GM12878 (cell line): ENCODE results near the gene FAM234B. TPM values are rescaled to one million over a fixed set of nuclear protein-coding genes. Genes with fewer than 3 reads are reported as not detected.

Experiments used
- ATAC-seq: fragments of 200-7000 bp; cut with Tn5 transposase; 3 replicates; pipeline ENCODE4 v1.9.1; 2020; ENCODE audit warnings: mild to moderate bottlenecking, moderate library complexity
- BruUV-seq: library from RNA; stranded (reverse); fragments of 400-500 nt; replicated peaks from 2 replicates; lab custom pipeline; 2021; lab: Mats Ljungman, UMichigan
- CTCF ChIA-PET: fragments of 300-600 bp; sonication (Branson Sonifier 250); formaldehyde crosslinking; extraction: SDS; loops from one replicate; lab custom pipeline; 2021; ENCODE audit warnings: inconsistent platforms; lab: Yijun Ruan, JAX
- POLR2A ChIA-PET: fragments of 350-600 bp; formaldehyde crosslinking; extraction: SDS; loops from one replicate; lab custom pipeline; 2021; ENCODE audit warnings: inconsistent platforms; lab: Charles Lee
- RAD21 ChIA-PET: fragments of 300-600 bp; sonication (Branson Sonifier 250); formaldehyde crosslinking; loops from one replicate; lab custom pipeline; 2023; ENCODE audit warnings: antibody characterized with exemption; ENCODE audit not compliant: unreplicated experiment; lab: Charles Lee
- SMC1A ChIA-PET: fragments of 300-600 bp; sonication (Branson Sonifier 250); formaldehyde crosslinking; loops from one replicate; lab custom pipeline; 2023; ENCODE audit not compliant: unreplicated experiment, uncharacterized antibody; lab: Charles Lee
- DNase-seq: peaks from one replicate; pipeline ENCODE4 v3.0.0-alpha.2; 2011; ENCODE audit warnings: low read depth, low spot score
- FAIRE-seq: peaks from 3 replicates; lab custom pipeline; 2011; peaks lifted over from hg19 to GRCh38; lab: Jason Lieb, UNC
- H2AFZ ChIP-seq: 2 replicates; pipeline ENCODE4 v1.6.0; 2011; ENCODE audit warnings: low read depth, low read length, control low read depth; ENCODE audit not compliant: control insufficient read depth
- H3K27ac ChIP-seq: 2 replicates; pipeline ENCODE4 v1.5.1; 2011; ENCODE audit warnings: control low read depth; ENCODE audit not compliant: control insufficient read depth, insufficient read depth
- H3K27me3 ChIP-seq, 2 experiments: replicated peaks in 1 of 2; 2 replicates each; pipeline versions ENCODE4 v1.6.0 to v1.6.1; 2011; ENCODE audit warnings: low read length in 1 of 2; ENCODE audit not compliant: control insufficient read depth in 2 of 2, insufficient read depth in 2 of 2
- H3K36me3 ChIP-seq, 2 experiments: 2 replicates each; pipeline ENCODE4 v1.5.1; 2011; ENCODE audit warnings: low read length in 1 of 2; ENCODE audit not compliant: control insufficient read depth in 2 of 2, insufficient read depth in 2 of 2
- H3K4me1 ChIP-seq: 2 replicates; pipeline ENCODE4 v1.6.1; 2011; ENCODE audit warnings: mild to moderate bottlenecking, low read length, moderate library complexity, mixed read lengths; ENCODE audit not compliant: control insufficient read depth, insufficient read depth
- H3K4me2 ChIP-seq: 2 replicates; pipeline ENCODE4 v1.6.0; 2011; ENCODE audit warnings: control low read depth; ENCODE audit not compliant: control insufficient read depth, insufficient read depth
- H3K4me3 ChIP-seq: fragments of 200-600 bp; sonication (generic); 2 replicates; pipeline ENCODE4 v1.5.1; 2016
- H3K79me2 ChIP-seq: 2 replicates; pipeline ENCODE4 v1.6.0; 2011; ENCODE audit warnings: low read length; ENCODE audit not compliant: control insufficient read depth, insufficient read depth
- H3K9ac ChIP-seq: 2 replicates; pipeline ENCODE4 v1.8.0; 2011; ENCODE audit warnings: low read length, control low read depth, mixed read lengths; ENCODE audit not compliant: control insufficient read depth, insufficient read depth
- H3K9me3 ChIP-seq: replicated peaks from 3 replicates; pipeline ENCODE4 v1.5.1; 2011; ENCODE audit warnings: mild to moderate bottlenecking, low read length; ENCODE audit not compliant: control insufficient read depth, insufficient read depth
- H4K20me1 ChIP-seq: 2 replicates; pipeline ENCODE4 v1.6.0; 2011; ENCODE audit not compliant: control insufficient read depth, insufficient read depth
- CEBPB ChIP-seq, 2 experiments: fragments of 150-350 bp in 1 of 2; IDR thresholded peaks; 2 replicates each; pipeline ENCODE4 v1.6.1; 2012 to 2014; ENCODE audit warnings: low read depth in 2 of 2, low read length in 2 of 2, borderline replicate concordance in 1 of 2, inconsistent platforms in 1 of 2
- CHD2 ChIP-seq: IDR thresholded peaks from 2 replicates; pipeline ENCODE4 v1.6.1; 2011; ENCODE audit warnings: low read depth, low read length, improper control_type of control experiment, borderline replicate concordance
- HCFC1 ChIP-seq: fragments of 150-350 bp; IDR thresholded peaks from 2 replicates; pipeline ENCODE4 v1.6.1; 2014; ENCODE audit warnings: low read length
- HDAC2 ChIP-seq: fragments of 200-600 bp; sonication (generic); IDR thresholded peaks from 2 replicates; pipeline ENCODE4 v1.6.1; 2017
- HSF1 ChIP-seq: fragments of 150-350 bp; IDR thresholded peaks from 2 replicates; pipeline ENCODE4 v1.6.1; 2014; ENCODE audit warnings: mild to moderate bottlenecking, low read depth, low read length
- MAX ChIP-seq: IDR thresholded peaks from 2 replicates; pipeline ENCODE4 v1.6.1; 2012; ENCODE audit warnings: low read depth, low read length, improper control_type of control experiment
- MTA3 ChIP-seq: IDR thresholded peaks from 2 replicates; pipeline ENCODE4 v1.6.1; 2012; ENCODE audit warnings: low read length, inconsistent platforms, borderline replicate concordance
- NBN ChIP-seq: fragments of 450-650 bp; IDR thresholded peaks from 2 replicates; pipeline ENCODE4 v1.6.1; 2016
- NFYB ChIP-seq: IDR thresholded peaks from 2 replicates; pipeline ENCODE4 v1.6.1; 2011; ENCODE audit warnings: low read depth, mild to moderate bottlenecking, low read length, improper control_type of control experiment, moderate library complexity; ENCODE audit not compliant: insufficient read depth
- NR2F1 ChIP-seq: fragments of 450-650 bp; conservative IDR thresholded peaks from 2 replicates; pipeline ENCODE4 v1.6.1; 2017; ENCODE audit warnings: mild to moderate bottlenecking
- POLR2A ChIP-seq: IDR thresholded peaks from 2 replicates; pipeline ENCODE4 v1.6.1; 2011; ENCODE audit warnings: low read depth, mild to moderate bottlenecking, low read length
- RAD51 ChIP-seq: fragments of 450-650 bp; IDR thresholded peaks from 2 replicates; pipeline ENCODE4 v1.6.1; 2016; ENCODE audit warnings: moderate library complexity, mild to moderate bottlenecking, inconsistent platforms
- RELA ChIP-seq: fragments of 450-650 bp; IDR thresholded peaks from 2 replicates; pipeline ENCODE4 v1.8.0; 2014; ENCODE audit warnings: borderline replicate concordance; ENCODE audit not compliant: partially characterized antibody
- SREBF2 ChIP-seq: IDR thresholded peaks from 2 replicates; pipeline ENCODE4 v1.6.1; 2012; ENCODE audit warnings: mild to moderate bottlenecking, low read length
- USF1 ChIP-seq: IDR thresholded peaks from 2 replicates; pipeline ENCODE4 v1.6.1; 2011; ENCODE audit warnings: borderline replicate concordance, low read depth, mild to moderate bottlenecking, moderate library complexity, mixed read lengths, low read length; ENCODE audit not compliant: insufficient read depth; ENCODE audit errors: extremely low read length
- WRNIP1 ChIP-seq: IDR thresholded peaks from 2 replicates; pipeline ENCODE4 v1.6.1; 2011; ENCODE audit warnings: low read depth, low read length, improper control_type of control experiment, borderline replicate concordance
- ZSCAN29 ChIP-seq: fragments of 450-650 bp; IDR thresholded peaks from 2 replicates; pipeline ENCODE4 v1.6.1; 2017; ENCODE audit warnings: mild to moderate bottlenecking, moderate library complexity
- WGBS: methylation state at CpG from one replicate; pipeline ENCODE4 v1.1.6; 2016; ENCODE audit warnings: low lambda C conversion rate; ENCODE audit not compliant: insufficient replicate concordance, insufficient coverage; ENCODE audit errors: missing lambda C conversion rate; 5-methylcytosine and 5-hydroxymethylcytosine counted together
- in situ Hi-C: fragments of 300-500 bp; cut with MboI; formaldehyde crosslinking; loops from 9 replicates; pipeline ENCODE4 v1.14.3; 2018; ENCODE audit warnings: mixed read lengths
- intact Hi-C: fragments of 100-400 bp; cut with micrococcal nuclease; formaldehyde crosslinking; loops from one replicate; pipeline ENCODE4 v1.14.2; 2022; ENCODE audit not compliant: unreplicated experiment
- polyA plus RNA-seq, 11 experiments: library from polyadenylated mRNA; depleted of rRNA in 4 of 11; unstranded in 6 of 11; stranded (reverse) in 5 of 11; fragments of >200 nt; fragmentation: Nextera tagmentation in 4 of 11; fragmentation: Illumina TruSeq in 1 of 11; extraction: Ambion mirVana in 4 of 11; extraction: Trizol in 1 of 11; gene quantifications; 1 replicate in 1 of 11; 2 replicates in 10 of 11; pipeline versions ENCODE4 v1.2.1 to v1.2.3, GENCODE V29; 2011 to 2016; ENCODE audit warnings: inconsistent platforms in 2 of 11, missing spikeins in 2 of 11, low read depth in 1 of 11
- total RNA-seq, 4 experiments: library from RNA; depleted of rRNA in 3 of 4; stranded (reverse); fragments of >200 nt in 3 of 4; fragmentation: Illumina TruSeq in 1 of 4; extraction: Trizol in 1 of 4; gene quantifications; 2 replicates each; pipeline versions ENCODE4 v1.2.1 to v1.2.3, GENCODE V29; 2013 to 2021
- TF ChIP-seq, protein P1 (sequence below): fragments of 450-650 bp; IDR thresholded peaks from 2 replicates; pipeline ENCODE4 v1.6.1; 2017; ENCODE audit warnings: low read depth, mild to moderate bottlenecking, moderate library complexity

FAM234B gene
- total and polyA plus RNA-seq, 10 of the 15 experiments (the other 5 are each of a cell fraction or from before 2014, with no cell fraction given), result 0.09 to 2.8 (median 0.18) TPM

DNA sequence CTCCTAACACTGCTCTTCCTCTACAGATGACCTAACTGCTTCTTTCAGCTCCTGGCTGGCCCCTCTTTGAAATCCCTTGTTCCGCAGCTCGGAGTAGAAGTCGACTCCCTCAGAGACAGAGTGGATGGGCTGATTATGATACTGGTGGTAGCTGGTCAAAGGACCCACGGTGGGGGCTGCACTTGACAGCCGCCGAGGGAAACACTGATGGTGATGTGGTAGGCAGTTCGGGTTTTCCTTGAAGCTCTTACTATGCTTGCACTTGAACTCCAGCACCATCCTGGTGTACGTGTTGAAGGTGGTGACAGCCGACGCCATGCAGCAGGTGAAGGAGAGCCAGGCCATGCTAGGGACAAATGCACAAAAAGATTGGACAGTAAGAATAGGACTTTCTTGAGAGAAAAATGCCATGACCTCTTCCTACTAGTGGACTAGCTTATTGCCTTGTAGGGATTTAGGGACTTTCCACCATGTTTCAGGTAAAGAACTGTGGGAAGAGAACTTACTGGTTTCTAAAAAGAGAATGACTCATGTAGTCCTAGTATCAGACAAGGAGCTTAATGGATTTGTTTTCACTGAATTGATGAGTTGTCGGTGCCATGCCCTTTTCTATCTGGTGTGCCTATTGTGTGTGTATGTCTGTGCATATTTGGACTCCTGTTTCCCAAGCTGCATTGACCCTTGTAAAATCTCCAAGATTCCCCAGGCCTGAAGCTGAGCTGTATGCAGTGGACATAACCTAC, 40.9 kb downstream of the FAM234B start:
- Histone ChIP-seq H3K36me3 (no peaks in the 10 kb centered on the region), H3K9me3 (no peaks in the 10 kb centered on the region; the same call in 2 of the 3 replicates), H2AFZ (no peak overlapping the region), H3K79me2 (no peaks in the 10 kb centered on the region), H3K4me3 (no peak overlapping the region), H3K4me1 (peaks cover 7% of the 10 kb centered on the region; the same call in 1 of the 2 replicates), H3K4me2 (no peak overlapping the region), H3K9ac (no peak overlapping the region), H3K27ac (no peak overlapping the region), H3K27me3 (no peaks in the 10 kb centered on the region; a peak in 1 of 4 replicates), H4K20me1 (no peaks in the 10 kb centered on the region)
- in situ Hi-C loops, result no loop called here
- no TSS peak for BruUV-seq
- POLR2A ChIA-PET, result no interaction called here
- CTCF ChIA-PET, result no interaction called here
- DNase-seq (no peak), ATAC-seq (no peak), FAIRE-seq (no peak)
- SMC1A ChIA-PET, result no interaction called here
- 77% methylated on average over 11 of the region's 11 CpGs for WGBS
- no peak for TF ChIP-seq CHD2
- TF ChIP-seq MTA3, result no peak
- no peak for TF ChIP-seq CEBPB (IDR thresholded peaks at IDR 0.05; ENCODE audit: borderline replicate concordance in 1 of 2, low read depth in 2 of 2, low read length in 2 of 2)
- TF ChIP-seq HDAC2, result no peak
- TF ChIP-seq ZSCAN29, result no peak
- TF ChIP-seq RELA, result no peak
- no peak for TF ChIP-seq RAD51
- TF ChIP-seq, protein P1, sequence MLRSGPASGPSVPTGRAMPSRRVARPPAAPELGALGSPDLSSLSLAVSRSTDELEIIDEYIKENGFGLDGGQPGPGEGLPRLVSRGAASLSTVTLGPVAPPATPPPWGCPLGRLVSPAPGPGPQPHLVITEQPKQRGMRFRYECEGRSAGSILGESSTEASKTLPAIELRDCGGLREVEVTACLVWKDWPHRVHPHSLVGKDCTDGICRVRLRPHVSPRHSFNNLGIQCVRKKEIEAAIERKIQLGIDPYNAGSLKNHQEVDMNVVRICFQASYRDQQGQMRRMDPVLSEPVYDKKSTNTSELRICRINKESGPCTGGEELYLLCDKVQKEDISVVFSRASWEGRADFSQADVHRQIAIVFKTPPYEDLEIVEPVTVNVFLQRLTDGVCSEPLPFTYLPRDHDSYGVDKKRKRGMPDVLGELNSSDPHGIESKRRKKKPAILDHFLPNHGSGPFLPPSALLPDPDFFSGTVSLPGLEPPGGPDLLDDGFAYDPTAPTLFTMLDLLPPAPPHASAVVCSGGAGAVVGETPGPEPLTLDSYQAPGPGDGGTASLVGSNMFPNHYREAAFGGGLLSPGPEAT, result no peak
- TF ChIP-seq WRNIP1, result no peak
- TF ChIP-seq HSF1, result no peak
- no peak for TF ChIP-seq POLR2A
- TF ChIP-seq USF1, result no peak
- TF ChIP-seq NBN, result no peak
- no peak for TF ChIP-seq SREBF2
- TF ChIP-seq NFYB, result no peak
- no peak for TF ChIP-seq MAX
- TF ChIP-seq NR2F1, result no peak
- no peak for TF ChIP-seq HCFC1
- intact Hi-C loops, result no loop called here
- RAD21 ChIA-PET, result no interaction called here
